GM18907 (cell line): ENCODE data around the gene DIP2C.
A peak's percentile ranks its signal among the peaks of the same experiment; 100 is the strongest.
"Not testable (repeated sequence)": the region's sequence is repeated elsewhere in the genome, so short reads cannot be mapped to it uniquely, and the experiment has no call there.

ENCODE experiments used
- ATAC-seq: cut with Tn5 transposase; IDR thresholded peaks from one replicate; pipeline ENCODE4 v1.9.1; 2021; ENCODE audit warnings: mild to moderate bottlenecking, moderate library complexity; ENCODE audit not compliant: unreplicated experiment

Gene DIP2C

DNA sequence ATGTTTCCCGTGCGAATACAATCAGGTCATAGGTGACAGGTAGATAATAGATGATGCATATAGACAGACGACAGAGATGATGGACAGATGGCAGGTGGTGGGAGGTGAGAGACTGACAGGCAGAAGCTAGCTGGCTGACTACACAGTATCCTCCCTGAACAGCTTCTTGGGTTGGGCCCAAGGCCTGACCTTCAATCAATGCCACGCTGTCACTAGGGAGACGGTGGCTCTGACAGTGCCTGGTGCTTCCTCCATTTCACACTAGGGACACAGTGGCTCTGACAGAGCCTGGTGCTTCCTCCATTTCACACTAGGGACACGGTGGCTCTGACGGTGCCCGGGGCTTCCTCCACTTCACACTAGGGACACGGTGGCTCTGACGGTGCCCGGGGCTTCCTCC lies 200.1 kb downstream of the DIP2C start:
- no peak for ATAC-seq

DNA sequence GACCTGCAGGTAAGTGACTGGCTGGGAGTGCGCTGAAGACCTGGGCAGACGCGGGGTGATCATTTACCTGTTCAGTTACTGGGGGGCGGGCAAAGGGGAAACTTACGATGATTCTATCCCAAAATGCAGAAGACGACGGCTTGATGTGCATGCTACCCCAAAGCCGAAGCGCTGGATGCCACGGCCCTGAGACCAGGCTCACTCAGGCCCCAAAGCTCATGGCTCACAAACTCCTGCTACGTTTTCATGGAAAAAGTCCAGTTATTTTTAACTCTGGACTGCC lies 200.6 kb downstream of the DIP2C start:
- no peak for ATAC-seq

DNA sequence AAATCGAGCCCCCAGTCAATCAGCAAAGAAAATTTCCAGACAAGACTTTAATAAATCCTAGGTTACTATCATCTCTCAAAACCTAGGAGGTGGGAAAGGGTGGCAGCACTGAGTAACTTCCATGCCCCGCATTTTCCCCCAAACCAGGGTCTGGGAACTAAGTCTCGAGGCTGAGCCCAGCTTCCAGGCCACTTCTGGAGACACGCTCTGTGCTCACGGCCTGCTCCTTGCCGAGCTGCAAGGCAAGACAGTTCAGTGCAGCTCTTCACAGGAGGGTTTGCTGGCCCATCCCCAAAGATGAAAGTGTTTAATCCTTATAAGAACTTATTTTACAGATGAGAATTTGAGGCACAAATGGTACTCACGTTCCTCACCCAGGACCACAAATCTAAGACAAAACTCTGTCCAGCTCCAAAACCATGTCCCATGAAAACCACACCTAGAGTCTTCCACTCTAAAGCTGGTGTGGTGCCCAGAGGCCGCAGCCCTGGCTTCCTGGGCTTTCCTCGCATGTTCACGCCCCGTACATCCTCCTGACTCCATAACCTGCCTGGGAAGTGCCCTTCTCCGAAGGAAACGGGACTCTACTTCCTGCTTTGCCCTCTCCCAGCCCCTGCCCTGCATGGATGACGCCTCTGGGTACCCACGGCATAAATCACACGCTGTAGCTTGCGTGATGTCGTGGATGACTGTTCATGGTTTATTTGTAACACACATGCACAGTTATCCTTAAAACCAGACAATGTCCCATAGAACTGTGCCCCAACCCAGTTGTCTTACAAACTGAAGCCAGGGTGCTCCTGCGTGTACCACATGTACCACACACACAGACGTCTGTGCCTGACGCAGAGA lies 201.2 kb downstream of the DIP2C start:
- ATAC-seq: no peak

DNA sequence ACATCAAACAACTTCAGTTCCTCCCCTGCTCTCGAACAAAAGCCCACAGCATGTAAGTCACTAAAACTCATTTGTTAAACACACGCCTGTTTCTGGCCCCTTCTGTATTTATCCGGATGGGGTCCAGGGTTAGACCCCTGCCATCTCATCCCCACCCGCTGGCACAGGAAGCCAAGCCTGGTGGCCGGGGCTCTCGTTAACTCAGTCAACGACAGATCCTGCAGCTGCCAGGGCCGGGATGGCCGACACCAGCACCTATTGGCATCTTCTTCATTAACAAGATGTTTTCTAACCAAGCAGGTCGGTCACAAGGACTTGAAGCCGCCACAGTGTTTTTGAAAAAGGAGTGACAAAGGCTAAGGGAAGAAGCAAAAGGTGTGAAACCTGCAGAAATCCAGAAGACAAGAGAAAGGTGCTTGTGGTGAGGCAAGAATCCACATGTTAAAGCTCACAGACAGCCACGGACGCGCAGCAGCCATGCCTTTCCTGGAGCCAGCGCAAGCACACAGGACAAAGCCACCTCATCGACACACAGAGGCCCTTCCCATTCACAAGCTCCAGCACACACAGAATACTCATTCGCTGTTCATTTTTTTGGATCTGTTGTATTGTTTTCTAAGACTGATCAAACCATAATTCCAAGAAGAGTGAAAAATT lies 202.7 kb downstream of the DIP2C start:
- no peak for ATAC-seq

DNA sequence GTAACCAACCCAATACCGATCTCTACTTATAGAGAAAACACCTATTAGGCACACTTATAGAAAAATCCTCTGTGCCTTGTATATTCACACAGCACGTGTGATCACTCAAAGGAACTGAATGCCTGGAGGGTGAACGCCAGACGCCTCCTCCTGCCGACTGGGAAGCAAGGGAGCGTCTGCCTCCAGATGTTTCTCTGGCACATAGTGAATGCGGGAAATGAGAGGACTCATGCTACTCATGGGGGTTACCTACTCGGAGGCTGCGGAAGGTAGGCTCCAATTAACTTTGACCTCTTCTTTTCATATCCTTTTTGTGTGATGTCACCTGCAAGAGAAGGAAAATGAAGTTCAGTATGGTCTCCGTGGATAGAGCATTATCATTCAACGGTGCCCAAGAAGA lies 203.3 kb downstream of the DIP2C start:
- no peak for ATAC-seq

DNA sequence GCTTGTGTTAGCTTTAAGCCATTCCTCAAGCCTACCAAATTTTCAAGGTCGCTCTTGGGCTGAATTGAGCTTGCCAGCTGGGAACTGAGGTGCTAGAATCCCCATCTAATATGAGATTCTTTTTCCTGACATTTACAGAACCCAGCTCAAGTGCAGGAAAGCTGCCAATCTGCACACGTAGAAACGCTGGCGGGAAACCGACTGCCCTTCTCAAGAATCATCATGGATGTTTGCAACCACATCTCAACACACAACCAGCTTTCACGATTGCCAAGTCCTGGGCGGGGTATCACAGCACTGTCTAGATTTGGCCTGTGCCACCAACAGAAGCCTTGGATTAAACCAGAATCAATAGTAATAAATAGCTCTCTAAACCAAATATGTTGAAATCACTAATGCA lies 203.7 kb downstream of the DIP2C start:
- no peak for ATAC-seq

DNA sequence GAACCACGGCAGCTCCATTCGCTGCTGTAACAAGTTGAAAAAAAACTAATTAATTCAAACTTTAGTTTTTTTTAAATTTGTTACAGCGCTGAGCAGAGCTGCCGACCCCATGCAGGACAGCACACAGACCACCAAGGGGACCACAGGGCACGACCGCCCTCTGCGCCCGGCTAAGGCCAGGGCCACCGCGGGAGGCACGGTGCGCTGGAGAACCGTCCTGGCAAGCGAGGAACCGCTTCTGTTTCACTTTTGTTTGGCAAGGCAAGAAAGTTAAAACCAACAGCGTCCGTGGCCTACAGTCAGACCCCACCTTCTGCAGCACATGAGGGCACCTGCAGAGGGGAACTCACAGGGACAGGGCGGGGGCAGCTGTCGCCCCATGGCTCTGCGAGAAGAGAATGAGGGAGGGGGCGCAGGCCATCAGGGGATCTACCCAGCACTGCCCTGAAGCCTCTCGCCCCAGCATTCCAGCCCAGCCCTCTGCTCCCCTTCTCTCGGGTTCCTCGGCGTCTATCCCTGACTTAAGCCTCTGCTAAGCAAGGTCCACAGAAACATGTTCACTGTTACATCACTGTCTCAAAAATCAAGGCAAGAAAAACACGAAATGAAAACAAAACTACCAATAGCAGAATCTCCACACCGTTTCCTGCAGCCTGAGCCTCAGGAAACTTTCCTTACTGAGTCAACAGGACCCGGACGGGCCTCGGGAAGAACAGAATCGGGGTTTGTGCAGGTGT lies 204.4 kb downstream of the DIP2C start:
- ATAC-seq: peak; percentile 79

DNA sequence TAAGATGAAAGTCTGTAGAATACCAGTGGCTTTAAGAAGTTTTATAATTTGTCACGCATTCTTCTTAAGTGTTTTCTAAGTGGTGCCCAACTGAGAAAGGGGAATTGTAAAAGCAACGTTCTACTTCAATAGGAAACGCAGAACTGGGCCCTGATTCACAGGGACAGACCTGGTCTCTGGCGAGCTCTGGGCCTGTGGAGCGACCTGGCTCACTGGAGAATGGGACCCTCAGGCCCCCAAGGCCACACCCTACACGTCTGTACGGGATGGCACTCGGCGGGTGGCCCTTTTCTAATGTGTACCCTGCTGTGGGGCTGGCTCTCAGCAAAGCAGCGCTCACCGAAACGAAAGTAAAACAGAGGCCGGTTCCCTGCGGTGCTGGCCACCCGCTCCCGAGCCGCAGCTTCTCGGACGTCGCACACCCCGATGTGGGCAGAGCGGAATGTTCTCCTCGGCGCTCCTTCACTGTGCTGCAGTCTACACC lies 205.0 kb downstream of the DIP2C start:
- peak; percentile 71 for ATAC-seq

DNA sequence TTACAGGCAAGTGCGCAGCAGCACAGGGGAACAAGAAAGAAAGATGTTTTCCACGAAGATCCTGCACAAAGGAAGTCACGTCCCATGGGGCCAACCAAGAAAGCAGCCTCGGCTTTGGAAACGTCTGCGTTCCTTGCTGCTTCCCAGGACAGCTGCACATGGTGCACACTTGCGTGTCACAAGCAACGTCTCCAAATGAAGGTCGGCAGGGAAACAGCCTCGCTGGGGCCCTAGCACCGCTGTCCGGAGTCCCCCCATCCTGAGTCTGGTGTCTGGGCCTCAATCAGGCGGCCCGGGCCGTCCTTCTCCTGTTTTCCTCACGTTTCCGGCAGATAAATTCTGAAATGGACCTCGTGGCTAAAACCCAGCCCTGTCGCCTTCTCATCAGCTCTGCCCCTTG lies 206.2 kb downstream of the DIP2C start:
- no peak for ATAC-seq

DNA sequence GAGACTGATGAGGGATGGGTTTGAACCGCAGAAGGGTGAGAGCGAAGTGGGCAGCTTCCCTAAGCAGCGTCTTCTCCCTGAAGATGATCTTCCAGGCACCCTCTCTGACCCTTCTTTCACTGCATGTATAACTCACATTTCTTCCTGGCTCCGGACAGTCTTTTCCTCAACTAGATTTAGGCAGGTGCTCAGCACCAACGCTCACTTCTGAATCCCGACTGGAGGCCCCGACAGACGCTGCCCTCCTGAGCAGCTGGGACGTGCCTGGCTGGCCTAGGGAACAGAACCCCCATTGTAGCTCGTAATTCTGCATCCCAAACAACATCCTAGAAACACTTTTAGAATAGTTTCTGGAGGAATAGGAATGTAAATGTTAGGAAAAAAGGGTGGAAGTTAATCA lies 206.6 kb downstream of the DIP2C start:
- no peak for ATAC-seq

DNA sequence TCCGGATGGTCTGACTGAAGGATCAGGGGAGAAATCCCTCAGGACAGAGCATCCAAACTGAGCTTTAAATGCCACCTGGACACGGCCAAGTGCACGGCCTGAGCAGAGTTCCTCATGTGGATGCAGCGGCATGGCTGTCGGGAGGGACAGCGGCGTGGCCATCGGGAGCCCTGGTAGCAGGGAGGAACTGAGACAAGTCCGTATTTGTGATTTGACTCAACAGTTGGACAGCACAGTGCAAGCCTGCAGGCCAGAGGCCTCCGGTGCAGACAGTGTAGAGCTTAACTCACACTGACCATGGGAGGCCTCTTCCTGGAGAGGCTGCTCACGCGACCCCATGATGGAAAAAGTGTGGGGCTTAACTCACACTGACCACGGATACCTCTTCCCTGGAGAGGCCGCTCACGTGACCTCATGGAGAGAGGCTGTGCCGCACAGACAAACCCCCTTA lies 207.4 kb downstream of the DIP2C start:
- no peak for ATAC-seq

DNA sequence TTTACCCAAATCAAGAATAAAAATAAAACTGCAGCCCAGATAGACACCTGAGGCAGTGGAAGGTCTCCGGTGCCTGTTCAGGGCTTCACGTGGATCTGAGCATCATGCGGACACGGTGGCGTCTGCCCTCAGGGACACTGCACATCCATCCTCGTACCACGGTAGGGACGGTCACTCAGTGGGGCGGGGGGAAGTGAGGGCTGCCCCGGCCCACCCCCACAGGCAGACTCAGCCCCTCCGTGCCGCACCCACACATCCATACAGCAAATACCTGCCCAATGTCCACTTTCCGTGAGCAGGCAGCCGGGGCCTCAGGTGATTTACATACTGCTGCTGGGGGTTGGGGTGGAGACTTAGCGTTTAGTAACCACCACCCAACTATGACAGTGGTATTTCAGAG lies 207.8 kb downstream of the DIP2C start:
- no peak for ATAC-seq

DNA sequence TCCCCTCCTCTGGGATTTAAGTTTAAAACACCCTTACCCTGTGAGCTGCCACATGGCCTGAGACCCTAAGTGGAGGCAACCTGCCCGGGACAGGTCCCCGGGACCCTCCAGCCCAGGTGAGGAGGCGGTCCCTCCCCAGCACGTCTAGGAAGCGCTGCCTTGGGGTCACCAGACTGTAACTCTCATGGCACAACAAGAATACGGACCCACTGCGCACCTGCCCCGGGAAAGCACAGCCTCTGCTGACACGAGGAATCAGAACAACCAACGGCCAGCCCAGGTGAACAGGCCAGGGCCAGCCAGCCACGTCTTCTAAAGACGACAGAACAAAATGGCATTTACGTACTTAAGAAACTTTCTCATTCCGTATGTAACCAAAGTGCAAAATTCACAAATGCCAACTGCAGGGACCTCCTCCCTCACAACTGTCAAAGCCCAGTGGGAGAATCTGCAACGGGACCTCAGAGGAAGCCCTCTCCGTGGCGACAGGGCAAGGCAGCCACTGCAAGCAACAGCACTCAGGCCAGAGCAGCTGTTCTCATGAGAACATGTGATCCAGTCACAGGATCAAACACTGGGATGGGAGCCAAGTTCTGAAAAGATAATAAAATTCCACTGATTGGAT lies 208.4 kb downstream of the DIP2C start:
- ATAC-seq: no peak

DNA sequence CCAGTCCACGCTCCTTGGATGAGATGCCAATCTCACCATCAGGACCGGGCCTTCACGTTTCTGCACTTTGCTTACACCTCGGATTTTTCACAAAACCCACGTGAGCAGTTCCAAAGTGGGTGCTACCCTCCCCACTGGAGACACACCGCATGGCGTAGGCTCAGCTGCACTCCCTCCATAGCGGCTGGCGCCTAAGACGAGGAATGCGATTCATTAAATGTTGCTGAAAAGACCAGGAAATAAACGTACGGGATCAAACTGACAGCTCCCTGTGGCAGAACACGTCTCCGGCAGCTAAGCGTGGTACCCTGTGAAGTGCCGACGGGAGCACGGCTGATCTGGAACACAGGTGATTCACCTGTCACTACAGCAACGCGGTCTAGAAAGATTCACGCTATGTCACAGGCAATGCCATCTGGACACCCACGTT lies 209.0 kb downstream of the DIP2C start:
- ATAC-seq: no peak

DNA sequence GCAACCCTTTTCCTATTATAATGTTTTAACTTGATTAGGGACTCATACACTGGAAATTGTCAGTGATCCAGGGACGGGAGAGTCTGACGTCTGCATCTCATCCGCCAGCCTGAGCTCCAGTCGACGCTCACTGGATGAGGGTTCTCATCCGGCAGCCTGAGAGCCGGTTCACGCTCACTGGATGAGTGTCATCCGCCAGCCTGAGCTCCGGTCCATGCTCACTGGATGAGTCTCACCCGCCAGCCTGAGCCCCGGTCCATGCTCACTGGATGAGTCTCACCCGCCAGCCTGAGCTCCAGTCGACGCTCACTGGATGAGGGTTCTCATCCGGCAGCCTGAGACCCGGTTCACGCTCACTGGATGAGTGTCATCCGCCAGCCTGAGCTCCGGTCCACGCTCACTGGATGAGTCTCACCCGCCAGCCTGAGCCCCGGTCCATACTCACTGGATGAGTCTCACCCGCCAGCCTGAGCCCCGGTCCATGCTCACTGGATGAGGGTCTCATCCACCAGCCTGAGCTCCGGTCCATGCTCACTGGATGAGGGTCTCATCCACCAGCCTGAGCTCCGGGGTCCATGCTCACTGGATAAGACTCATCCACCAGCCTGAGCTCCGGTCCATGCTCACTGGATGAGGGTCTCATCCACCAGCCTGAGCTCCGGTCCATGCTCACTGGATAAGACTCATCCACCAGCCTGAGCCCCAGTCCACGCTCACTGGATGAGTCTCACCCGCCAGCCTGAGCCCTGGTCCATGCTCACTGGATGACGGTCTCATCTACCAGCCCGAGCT lies 209.6 kb downstream of the DIP2C start:
- not testable (repeated sequence) for ATAC-seq

DNA sequence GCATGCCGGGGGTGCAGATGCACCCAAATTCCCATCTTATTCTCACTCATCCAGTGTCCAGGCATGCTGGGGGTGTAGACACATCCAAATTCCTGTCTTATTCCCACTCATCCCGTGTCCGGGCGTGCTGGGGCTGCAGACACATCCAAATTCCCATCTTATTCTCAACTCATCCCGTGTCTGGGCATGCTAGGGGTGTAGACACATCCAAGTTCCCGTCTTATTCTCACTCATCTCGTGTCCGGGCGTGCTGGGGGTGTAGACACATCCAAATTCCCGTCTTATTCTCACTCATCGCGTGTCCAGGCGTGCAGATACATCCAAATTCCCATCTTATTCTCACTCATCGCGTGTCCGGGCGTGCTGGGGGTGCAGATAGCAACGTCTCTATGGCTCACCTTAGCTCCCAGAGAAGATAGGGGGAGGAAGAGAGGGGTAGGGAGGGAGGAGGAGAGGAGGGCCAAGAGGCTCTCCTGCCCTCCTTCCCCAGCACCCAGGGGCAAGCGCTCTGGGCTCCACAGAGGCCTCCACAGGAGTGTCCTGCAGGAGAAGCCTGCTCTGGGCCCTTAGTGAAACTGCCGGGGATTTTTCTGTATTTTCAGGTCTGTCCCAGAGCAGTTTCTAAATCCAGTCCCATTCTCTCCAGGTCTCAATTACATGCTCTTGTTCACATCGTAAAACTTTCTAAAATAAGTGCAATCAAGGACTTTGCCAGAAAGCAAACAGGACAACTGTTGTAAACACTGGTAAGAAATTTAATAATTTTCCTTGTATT lies 210.8 kb downstream of the DIP2C start:
- ATAC-seq: no peak

DNA sequence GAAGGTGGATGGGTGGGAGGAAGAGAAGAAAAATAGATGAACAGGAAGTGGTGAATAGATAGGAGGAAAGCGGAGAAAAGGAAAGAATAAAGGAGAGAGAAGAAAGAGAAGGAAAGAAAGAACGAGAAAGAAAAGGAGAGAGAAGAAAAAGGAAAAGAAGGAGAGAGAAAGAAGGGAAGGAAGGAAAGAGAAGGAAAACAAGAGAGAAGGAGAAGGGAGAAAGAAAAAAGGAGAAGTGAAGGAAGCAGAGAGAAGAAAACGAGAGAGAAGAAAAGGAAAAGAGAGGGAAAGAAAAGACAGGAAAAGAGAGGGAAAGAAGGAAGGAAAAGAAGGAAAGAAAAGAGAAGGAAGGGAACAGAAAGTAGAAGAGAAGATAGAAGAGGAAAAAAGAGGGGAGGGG lies 211.8 kb downstream of the DIP2C start:
- no peak for ATAC-seq

DNA sequence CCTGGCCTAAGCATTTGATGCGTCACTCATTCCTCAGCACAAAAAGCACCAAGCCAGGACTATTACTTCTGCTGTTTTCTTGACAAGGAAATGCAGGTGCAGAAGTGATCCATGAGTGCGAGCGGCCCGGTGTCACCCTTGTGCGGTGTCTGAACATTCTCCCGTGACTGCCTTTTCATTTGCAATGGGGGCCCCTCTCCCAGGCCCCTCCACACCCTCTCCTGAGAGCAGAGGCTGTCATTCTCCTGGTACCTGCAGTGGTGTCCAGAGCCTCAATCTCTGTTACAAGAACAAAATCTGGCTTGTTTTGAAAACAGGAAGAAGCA lies 213.1 kb downstream of the DIP2C start:
- no peak for ATAC-seq

DNA sequence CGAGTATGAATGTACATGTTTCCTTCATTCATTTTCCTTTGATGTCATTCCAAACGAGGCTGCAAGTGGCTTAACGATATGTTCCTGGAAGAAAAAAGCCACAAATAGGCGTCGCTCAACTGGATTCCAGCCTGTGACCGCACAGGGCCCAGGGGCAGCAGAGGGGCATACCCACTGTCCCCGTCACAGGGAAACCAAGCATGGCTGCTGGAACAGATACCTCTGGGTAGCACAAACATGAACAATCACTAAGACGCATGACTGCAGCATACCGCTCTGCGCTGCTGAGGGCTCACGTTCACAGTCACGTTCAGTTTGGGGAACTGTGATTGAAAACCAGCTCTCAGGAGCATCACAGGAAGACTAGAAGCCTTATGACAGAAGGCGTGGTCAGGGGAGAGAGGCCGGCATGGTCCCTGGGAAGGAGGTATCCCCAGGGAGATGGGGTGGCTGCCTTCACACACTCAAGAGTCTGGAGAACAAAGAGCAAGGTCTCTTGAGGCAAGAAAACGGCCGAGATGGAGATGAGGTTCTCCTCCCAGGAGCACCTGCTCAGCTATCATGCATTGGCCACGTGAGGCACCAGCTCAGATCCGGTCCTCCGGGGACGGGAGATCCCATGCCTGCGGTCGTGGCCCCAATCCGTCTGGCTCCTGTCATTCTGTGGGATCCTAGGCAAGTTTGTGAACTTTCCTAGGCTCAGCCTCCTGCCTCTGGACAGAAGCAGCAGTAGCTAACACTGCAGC lies 213.6 kb downstream of the DIP2C start:
- ATAC-seq: no peak
